Type B pancreatic cell (in vitro differentiated cells): ENCODE results near the gene MNT. TPM values are rescaled to one million over a fixed set of nuclear protein-coding genes. Genes with fewer than 3 reads are reported as not detected.
"Not testable (repeated sequence)": the region's sequence is repeated elsewhere in the genome, so short reads cannot be mapped to it uniquely, and the experiment has no call there.

ENCODE experiments used
- DNase-seq: peaks from one replicate; pipeline ENCODE4 v3.0.0; 2021; ENCODE audit warnings: mixed read lengths; ENCODE audit not compliant: unreplicated experiment; ENCODE audit errors: extremely low spot score
- H3K27ac Mint-ChIP-seq: 2 replicates; pipeline ENCODE4 v1.8.0; 2021; ENCODE audit warnings: mild to moderate bottlenecking, mixed read lengths
- H3K27me3 Mint-ChIP-seq: 2 replicates; pipeline ENCODE4 v1.8.0; 2021; ENCODE audit warnings: mixed read lengths
- H3K36me3 Mint-ChIP-seq: 2 replicates; pipeline ENCODE4 v1.8.0; 2021; ENCODE audit warnings: mixed read lengths
- H3K4me1 Mint-ChIP-seq: one replicate; pipeline ENCODE4 v1.8.0; 2021; ENCODE audit warnings: mixed read lengths; ENCODE audit not compliant: unreplicated experiment
- H3K4me3 Mint-ChIP-seq: 2 replicates; pipeline ENCODE4 v1.8.0; 2021; ENCODE audit warnings: mild to moderate bottlenecking, mixed read lengths
- H3K9me3 Mint-ChIP-seq: 2 replicates; pipeline ENCODE4 v1.8.0; 2021; ENCODE audit warnings: mixed read lengths
- total RNA-seq: library from RNA; stranded (reverse); gene quantifications from 2 replicates; pipeline ENCODE4 v1.2.1, GENCODE V29; 2021; ENCODE audit warnings: low replicate concordance
- TF ChIP-seq, protein P1 (sequence below): fragments of 200-600 bp; sonication (generic); conservative IDR thresholded peaks from 2 replicates; pipeline ENCODE4 v1.5.0; 2021; ENCODE audit warnings: antibody characterized with exemption, mild to moderate bottlenecking

MNT gene
- total RNA-seq, 1 donor from 2014 or later, result 26.9 TPM

DNA sequence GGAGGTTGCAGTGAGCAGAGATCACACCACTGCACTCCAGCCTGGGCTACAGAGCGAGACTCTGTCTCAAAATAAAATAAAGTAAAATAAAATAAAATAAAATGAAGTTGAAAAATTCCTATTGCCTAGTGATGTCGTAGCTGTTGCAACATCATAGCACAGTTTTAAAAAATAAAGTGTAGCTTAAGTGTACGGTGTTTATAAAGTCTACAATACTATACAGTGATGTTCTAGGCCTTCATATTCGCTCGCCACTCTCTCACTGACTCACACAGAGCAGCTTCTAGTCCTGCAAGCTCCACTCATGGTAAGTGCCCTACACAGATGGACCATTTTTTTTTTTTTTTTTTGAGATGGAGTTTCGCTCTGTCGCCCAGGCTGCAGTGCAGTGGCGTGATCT is 43.5 kb upstream of the MNT start:
- H3K27me3 Mint-ChIP-seq, result no peaks in the 10 kb centered on the region
- H3K9me3 Mint-ChIP-seq, result no peaks in the 10 kb centered on the region
- no peak for DNase-seq
- TF ChIP-seq, protein P1, sequence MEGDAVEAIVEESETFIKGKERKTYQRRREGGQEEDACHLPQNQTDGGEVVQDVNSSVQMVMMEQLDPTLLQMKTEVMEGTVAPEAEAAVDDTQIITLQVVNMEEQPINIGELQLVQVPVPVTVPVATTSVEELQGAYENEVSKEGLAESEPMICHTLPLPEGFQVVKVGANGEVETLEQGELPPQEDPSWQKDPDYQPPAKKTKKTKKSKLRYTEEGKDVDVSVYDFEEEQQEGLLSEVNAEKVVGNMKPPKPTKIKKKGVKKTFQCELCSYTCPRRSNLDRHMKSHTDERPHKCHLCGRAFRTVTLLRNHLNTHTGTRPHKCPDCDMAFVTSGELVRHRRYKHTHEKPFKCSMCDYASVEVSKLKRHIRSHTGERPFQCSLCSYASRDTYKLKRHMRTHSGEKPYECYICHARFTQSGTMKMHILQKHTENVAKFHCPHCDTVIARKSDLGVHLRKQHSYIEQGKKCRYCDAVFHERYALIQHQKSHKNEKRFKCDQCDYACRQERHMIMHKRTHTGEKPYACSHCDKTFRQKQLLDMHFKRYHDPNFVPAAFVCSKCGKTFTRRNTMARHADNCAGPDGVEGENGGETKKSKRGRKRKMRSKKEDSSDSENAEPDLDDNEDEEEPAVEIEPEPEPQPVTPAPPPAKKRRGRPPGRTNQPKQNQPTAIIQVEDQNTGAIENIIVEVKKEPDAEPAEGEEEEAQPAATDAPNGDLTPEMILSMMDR, result no peak
- H3K36me3 Mint-ChIP-seq, result peaks cover 15% of the 10 kb centered on the region
- H3K4me3 Mint-ChIP-seq, result no peak overlapping the region
- peaks cover 5% of the 10 kb centered on the region for H3K4me1 Mint-ChIP-seq
- no peak overlapping the region for H3K27ac Mint-ChIP-seq

DNA sequence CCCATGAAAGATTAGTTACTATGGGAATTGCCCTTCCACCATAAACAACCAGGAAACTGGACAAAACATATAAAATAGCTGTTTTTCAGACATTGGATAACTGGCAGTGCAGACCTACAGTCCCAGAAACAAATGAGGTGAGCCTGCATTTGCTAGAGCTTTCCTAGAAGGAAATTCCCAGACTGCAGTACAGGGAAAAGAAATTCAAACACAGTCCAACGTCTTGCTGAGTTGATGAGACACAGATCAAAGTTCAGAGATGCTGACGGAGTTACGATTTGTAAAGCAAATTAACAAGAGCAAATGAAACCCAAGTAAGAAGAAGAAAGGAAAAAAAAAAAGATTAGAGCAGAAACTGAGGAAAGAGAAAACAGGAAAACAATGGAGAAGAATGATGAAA is 41.3 kb upstream of the MNT start:
- H3K4me1 Mint-ChIP-seq, result peaks cover 5% of the 10 kb centered on the region

DNA sequence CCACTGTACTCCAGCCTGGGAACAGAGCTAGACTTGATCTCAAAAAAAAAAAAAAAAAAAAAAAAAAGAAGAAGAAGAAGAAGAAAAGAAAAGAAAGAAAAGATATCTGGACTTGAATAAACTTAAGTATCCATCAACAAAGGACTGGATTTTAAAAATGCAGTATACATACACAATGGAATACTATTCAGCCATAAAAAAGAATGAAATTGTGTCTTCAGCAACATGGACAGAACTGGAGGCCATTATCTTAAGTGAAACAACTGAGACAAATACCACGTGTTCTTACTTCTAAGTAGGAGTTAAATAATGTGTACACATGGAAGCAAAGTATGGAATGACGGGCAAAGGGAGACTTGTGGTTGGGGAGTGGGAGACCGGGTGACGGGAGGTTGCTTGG is 40.1 kb upstream of the MNT start:
- no peaks in the 10 kb centered on the region for H3K9me3 Mint-ChIP-seq
- peaks cover 12% of the 10 kb centered on the region for H3K4me1 Mint-ChIP-seq
- H3K27ac Mint-ChIP-seq, result no peak overlapping the region
- TF ChIP-seq, protein P1, result no peak
- no peaks in the 10 kb centered on the region for H3K27me3 Mint-ChIP-seq
- DNase-seq, result no peak
- no peak overlapping the region for H3K4me3 Mint-ChIP-seq
- peaks cover 21% of the 10 kb centered on the region for H3K36me3 Mint-ChIP-seq

More for the DNA sequence above, 41.3 kb upstream of the MNT start:
- Mint-ChIP-seq H3K27me3 (no peaks in the 10 kb centered on the region), H3K27ac (no peak overlapping the region), H3K36me3 (peaks cover 20% of the 10 kb centered on the region), H3K4me3 (peak overlapping the region; percentile 3), H3K9me3 (no peaks in the 10 kb centered on the region)
- DNase-seq, result no peak
- TF ChIP-seq, protein P1, result no peak

DNA sequence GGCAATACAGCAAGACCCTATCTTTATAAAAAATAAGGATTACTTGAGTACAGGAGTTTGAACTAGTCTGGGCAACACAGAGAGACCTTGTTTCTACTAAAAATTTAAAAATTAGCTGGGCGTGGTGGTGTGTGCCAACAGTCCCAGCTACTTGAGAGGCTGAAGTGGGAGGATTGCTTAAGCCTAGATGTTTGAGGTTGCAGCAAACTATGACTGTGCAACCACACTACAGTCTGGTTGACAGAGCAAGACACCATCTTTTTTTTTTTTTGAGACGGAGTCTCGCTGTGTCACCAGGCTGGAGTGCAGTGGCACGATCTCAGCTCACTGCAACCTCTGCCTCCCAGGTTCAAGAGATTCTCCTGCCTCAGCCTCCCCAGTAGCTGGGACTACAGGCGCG is 39.1 kb upstream of the MNT start:
- H3K27me3 Mint-ChIP-seq, DNase-seq, H3K4me3 Mint-ChIP-seq, H3K27ac Mint-ChIP-seq, H3K9me3 Mint-ChIP-seq: not testable (repeated sequence)
- Mint-ChIP-seq H3K36me3 (peaks cover 16% of the 10 kb centered on the region), H3K4me1 (peaks cover 20% of the 10 kb centered on the region)

DNA sequence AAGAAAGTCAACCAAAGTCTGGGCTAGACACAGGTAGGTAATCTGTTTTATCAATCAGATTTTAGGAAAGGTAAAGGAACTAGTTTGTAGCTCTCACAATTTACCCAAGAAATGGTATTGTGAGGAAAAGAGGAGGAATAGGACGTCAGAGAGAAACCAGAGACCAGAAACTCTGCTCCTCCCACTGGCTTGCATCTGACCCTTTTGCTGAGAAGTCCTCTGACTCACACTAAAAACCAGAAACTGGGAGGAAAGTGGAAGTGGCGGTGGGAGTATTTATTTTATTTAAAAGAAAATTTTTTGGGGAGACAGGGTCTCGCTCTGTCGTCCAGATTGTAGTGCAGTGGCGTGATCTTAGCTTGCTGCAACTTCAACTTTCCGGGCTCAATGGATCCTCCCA is 38.0 kb upstream of the MNT start:
- Mint-ChIP-seq H3K9me3 (no peaks in the 10 kb centered on the region), H3K4me1 (peaks cover 26% of the 10 kb centered on the region), H3K4me3 (no peak overlapping the region), H3K27ac (no peak overlapping the region), H3K27me3 (no peaks in the 10 kb centered on the region), H3K36me3 (peaks cover 16% of the 10 kb centered on the region)
- DNase-seq, result no peak
- TF ChIP-seq, protein P1, result no peak

DNA sequence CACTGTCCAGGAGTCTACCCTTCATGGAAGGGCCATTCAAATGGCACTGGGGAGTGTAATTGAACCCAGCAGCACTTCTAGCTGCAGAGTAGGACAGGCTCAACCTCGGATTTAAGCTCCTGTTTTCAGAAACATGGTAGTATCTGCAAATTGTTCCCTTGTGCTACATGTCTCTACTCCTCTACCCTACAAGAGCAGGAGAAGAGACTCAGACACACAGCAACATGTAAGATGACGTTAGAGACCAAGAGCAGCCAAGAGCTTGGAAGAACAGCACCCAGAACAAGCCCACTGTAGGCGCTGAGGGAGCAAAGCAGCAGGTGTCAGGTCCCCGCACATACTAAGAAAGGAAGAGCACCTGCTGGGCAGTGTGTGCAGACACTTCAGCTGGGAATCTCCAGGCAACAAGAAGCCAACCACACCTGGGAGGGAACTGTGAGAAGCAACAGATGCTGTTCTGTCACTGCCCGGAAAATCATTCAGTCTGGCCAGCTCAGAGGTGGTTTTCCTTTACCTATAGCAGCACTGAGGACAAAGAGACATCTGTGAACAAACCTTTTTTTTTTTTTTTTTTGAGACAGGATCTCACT is 35.6 kb upstream of the MNT start:
- TF ChIP-seq, protein P1, result no peak
- H3K9me3 Mint-ChIP-seq, result no peaks in the 10 kb centered on the region
- H3K4me1 Mint-ChIP-seq, result peaks cover 20% of the 10 kb centered on the region
- no peaks in the 10 kb centered on the region for H3K27me3 Mint-ChIP-seq
- H3K36me3 Mint-ChIP-seq, result peaks cover 26% of the 10 kb centered on the region
- DNase-seq, result no peak
- H3K27ac Mint-ChIP-seq, result peak overlapping the region; percentile 93
- H3K4me3 Mint-ChIP-seq, result peak overlapping the region; percentile 9
